ENCODE results near the gene ZNRD2.
"Not testable (repeated sequence)": the region's sequence is repeated elsewhere in the genome, so short reads cannot be mapped to it uniquely, and the experiment has no call there.

ZNRD2 gene

DNA sequence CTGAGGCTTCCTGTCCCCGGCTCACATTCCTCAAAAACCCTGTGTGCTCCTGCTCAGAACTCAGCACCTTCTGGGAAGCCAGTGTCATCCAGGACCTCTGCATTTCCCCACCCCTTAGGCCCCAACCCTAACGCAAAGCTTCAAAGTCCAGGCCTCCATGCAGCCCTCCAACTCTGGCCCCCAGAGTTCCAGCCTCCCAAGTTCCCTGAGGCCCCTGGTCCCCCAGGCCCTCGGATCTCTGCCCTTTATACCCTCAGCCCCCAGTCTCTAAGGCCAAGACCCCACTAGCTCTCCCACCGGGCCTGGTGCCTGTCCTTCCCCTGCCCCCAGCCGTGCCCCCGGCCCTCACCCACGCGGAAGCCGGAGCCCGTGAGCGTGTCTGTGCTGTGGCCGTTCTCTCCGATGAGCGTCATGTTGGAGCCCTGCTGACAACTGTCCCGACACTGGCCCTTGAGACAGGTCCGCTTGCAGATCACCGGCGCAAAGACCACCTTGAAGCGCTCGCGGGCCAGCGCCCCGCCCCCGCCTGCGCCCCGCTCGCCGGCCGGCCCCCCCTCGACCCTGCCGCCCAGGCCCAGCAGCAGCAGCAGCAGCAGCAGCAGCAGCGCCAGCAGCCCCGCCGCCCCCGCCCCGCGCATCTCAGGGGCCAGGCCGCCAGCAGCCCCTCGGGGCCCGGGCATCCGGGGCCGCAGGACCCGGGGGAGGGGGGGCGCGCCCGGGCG lies 12.8 kb upstream of the ZNRD2 start:
- DNase-seq = peak; percentile 12

DNA sequence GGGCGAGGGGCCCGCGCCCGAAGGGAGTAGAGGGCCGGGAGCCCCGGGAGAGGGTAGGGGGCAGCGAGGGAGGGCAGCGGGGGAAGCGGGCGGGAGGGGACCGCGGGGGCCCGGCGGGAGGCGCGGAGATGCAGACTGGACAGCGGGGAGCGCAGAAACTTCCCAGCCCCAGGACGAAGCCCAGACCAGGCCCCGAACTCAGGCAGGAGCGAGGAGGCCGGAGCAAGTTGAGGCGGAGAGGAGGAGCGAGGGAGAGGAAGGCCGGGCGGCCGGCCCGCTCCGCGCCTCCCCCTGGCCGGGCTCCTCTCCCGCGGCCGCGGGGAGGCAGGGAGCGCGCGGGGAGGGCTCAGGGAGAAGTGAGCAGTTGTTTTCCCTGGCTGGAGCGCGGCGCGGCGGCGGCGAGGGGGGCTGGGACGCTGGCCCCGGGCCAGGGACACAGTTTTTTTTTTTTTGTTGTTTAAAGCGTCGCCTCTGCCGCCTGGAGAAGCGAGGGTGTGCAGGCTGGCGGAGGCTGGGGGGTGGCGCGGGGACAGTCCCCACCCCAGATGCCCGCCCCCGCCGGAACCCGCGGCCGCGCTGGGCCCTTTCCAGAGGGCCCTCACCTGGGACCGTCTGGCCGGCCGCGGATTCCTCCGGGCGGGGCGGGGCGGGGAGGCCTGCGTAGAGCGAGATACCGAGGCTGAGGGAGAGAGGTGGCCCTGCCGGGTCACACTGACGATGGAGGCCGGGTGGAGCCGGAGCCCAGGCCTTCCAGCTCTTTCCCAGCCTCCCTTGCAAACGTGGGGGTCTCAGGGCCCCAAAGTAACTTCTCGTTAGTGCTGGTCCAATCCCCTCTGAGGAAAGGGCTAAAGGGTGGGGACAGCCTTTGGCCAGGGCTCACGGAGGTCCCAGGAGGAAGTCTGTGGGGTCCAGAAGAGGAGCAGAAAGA lies 12.0 kb upstream of the ZNRD2 start, which contains the start of gene LTBP3:
Gene LTBP3, minus strand, starts transcription at position 358 of the 928 bp plus-strand sequence. CDS start 400 bp downstream, outside the sequence.
- peak; percentile 67 for DNase-seq

DNA sequence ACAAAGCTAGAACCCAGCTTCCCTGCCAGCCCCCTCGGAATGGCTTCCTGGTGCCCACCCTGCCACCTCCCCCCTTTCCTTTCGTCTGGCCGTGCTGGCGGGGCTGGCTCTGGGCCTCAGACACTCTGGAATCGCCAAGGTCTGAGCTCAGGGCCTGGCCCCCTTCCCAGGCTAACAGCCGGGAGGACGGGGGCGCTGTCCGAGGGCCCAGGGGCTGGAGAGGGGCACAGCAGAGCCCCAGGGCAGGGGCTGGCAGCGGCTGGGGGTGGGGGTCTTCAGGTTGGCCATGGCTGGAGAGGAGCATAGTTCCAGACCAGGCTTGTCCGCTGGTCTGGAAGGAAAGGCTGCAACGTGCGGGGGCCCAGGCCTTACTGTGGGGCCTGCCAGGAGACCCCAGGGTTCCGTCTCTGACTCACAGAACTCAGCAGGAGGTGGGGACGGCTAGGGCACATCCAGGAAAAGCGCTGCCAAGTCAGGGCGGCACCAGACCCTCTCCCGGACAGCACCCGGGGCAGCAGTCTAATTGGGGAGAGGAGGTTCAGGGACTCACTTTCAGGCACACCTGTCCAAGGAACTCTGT lies 11.3 kb upstream of the ZNRD2 start:
- DNase-seq = no peak

DNA sequence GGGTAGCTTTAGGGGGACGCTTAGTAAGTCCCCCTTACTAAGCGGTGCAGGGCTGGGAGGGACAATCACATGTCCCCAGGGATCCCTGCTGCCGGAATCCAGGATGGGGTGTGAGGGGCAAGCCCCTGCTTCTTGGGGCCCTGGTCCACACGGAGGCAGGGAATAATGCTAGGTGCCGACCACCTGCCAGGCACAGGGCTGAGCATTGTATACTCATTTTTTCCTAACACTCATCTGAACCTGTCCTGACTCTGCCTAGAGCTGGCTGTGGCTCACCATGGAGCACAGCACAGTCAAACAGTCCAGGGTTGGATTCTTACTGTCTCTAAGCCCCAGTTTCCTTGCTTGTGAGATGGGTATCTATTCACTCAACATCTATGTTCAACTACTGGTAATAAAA lies 10.7 kb upstream of the ZNRD2 start:
- DNase-seq = peak; percentile 44

DNA sequence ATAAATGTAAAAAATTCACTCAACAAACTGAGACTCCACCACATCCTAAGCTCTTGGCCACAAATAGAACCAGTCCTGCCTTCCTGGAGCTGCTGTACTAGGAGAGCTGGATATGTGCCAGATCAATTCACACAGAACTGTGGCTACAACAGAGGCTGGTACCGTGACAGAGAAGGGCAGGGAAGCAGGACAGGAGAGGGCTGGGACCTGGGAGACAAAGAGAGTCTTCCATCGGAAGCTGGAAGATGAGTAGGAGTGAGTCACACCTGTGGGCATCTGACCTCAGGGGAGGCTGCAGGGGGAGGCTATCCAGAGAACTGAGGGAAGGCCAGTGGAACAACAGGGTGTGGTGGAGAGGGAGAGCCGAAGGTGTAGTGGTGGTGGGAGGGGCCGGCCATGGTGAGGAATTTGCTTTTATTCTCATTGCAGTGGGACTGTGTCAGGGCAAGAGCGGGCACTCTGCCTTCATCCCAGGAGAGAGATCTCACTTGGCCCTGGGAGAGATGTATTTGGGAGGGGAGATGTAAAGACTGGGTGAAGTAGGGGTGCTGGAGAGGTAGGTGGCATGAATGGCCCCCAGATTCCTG lies 10.2 kb upstream of the ZNRD2 start:
- peak; percentile 44 for DNase-seq

- DNase-seq = peak; percentile 56
Observed at GRCh38 chr11:65560555-65561418, 9.5 kb upstream of the ZNRD2 start.

DNA sequence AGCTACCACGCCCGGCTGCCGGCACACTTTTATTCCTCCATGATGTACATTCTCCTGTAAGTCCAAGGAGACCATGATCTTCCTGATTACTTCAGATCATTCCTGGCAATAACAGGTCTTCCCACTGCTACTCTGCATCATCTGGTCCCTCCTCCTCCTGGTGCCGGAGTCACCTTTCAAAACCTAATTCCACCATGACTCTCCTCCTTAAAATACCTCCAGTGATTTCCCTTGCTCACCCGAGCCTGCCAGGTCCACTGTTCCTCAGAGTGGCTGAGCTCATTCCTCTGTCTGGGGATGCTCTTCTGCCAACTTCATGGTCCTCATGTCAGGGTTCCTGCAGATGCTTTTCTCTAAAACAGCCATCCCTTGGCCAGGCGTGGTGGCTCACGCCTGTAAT lies 8.3 kb upstream of the ZNRD2 start:
- DNase-seq = no peak

- no peak for DNase-seq
Observed at GRCh38 chr11:65562788-65563187, 7.5 kb upstream of the ZNRD2 start.

- no peak for DNase-seq
Observed at GRCh38 chr11:65563601-65564000, 6.7 kb upstream of the ZNRD2 start.

- not testable (repeated sequence) for DNase-seq
Observed at GRCh38 chr11:65564879-65565559, 5.3 kb upstream of the ZNRD2 start.

GRCh38 chr11:65565624-65566453 lies 4.4 kb upstream of the ZNRD2 start:
- DNase-seq = no peak

- DNase-seq = no peak
Observed at GRCh38 chr11:65569164-65569972, 909 bp upstream of the ZNRD2 start.

DNA sequence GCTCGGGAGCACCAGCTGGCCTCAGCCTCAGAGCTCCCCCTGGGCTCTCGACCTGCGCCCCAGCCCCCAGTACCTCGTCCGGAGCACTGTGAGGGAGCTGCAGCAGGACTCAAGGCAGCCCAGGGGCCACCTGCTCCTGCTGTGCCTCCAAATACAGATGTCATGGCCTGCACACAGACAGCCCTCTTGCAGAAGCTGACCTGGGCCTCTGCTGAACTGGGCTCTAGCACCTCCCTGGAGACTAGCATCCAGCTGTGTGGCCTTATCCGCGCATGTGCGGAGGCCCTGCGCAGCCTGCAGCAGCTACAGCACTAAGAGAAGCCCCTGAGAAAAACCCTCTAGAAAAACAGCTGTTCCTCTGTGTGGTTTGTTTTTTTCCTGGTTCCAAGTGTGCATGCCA lies 1.1 kb downstream of the ZNRD2 start:
- DNase-seq = no peak

DNA sequence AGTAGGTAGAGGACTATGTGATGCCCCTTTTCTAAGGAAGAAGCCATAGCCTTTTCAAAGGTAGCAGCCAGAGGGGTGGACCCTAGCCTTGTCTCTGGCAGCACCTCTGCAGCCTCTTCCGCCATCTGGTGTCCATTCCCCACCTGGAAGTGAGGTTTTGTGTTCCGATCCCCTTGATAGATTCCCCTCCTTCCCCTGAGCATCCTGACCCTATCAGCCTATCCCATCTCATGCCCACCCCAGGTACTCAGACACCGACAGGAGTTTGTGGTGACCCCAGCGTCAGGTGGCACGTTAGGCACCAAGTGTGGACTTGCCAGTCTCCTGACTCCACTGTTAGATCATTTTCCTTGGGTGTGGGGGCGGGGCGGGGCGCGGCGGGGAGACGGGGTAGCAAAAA lies 1.7 kb downstream of the ZNRD2 start:
- peak; percentile 68 for DNase-seq

DNA sequence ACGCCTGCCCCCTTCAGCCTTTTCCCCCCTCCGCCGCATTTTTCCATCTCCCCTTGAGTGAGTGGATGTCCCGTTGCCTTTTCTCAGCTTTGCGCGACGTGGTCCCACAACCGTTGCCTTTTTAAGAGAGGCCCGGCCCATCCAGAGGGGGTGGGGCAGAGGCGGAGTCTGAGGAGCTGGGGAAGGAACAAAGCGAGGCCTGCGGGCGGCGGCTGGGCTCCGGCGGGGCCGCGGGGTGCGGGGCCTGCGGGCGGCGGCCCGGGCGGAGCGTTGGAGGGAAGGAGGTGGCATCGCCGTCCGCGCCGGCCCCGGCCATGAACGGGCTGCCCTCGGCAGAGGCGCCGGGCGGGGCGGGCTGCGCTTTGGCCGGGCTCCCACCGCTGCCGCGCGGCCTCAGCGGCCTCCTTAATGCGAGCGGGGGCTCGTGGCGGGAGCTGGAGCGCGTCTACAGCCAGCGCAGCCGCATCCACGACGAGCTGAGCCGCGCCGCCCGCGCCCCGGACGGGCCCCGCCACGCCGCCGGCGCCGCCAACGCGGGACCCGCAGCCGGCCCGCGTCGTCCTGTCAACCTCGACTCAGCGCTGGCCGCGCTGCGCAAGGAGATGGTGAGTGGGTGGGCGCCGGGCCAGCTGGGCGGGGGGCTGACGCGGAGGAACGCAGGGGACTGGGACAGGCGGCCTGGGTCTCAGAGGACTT lies 2.2 kb downstream of the ZNRD2 start, which contains the start of gene FAM89B:
Gene FAM89B, plus strand, starts transcription at position 183 of the 696 bp plus-strand sequence. Its CDS starts 132 bp downstream, at position 315.
- DNase-seq = peak; percentile 79

GRCh38 chr11:65573391-65574079 lies 3.3 kb downstream of the ZNRD2 start:
- no peak for DNase-seq

- peak; percentile 74 for DNase-seq
Observed at GRCh38 chr11:65574109-65574810, 4.0 kb downstream of the ZNRD2 start.

All from NCI-H2171 treated with DMSO at 0.1 percent for 48 hours (cell line).